H7 (cell line): ENCODE measurements around the gene MED15. TPM values are rescaled to one million over a fixed set of nuclear protein-coding genes. Genes with fewer than 3 reads are reported as not detected.
"Not testable (repeated sequence)": the region's sequence is repeated elsewhere in the genome, so short reads cannot be mapped to it uniquely, and the experiment has no call there.

Source experiments
- DNase-seq: peaks from one replicate; pipeline ENCODE4 v3.0.0; 2012
- H3K27me3 ChIP-seq: 2 replicates; pipeline ENCODE4 v1.6.0; 2011; ENCODE audit warnings: mild to moderate bottlenecking, low read length; ENCODE audit not compliant: control insufficient read depth, insufficient read depth
- H3K36me3 ChIP-seq: replicated peaks from 2 replicates; pipeline ENCODE4 v1.5.1; 2011; ENCODE audit warnings: low read length; ENCODE audit not compliant: control insufficient read depth, insufficient read depth
- H3K4me3 ChIP-seq: 2 replicates; pipeline ENCODE4 v1.5.1; 2011; ENCODE audit warnings: low read depth, mild to moderate bottlenecking, control low read depth, low read length, moderate library complexity; ENCODE audit not compliant: insufficient read depth
- total RNA-seq: library from RNA; depleted of rRNA; stranded (reverse); fragments of >200 nt; shearing (Covaris generic); gene quantifications from 2 replicates; pipeline ENCODE4 v1.2.3, GENCODE V29; 2014

MED15 gene
- total RNA-seq, 1 experiment from 2014 or later, result 24.4 TPM

- H3K36me3 ChIP-seq, result no peaks in the 10 kb centered on the region; the same call in 1 of the 2 replicates
Observed at GRCh38 chr22:20542736-20543135, 35.3 kb downstream of the MED15 start.

GRCh38 chr22:20545318-20545634 is 37.9 kb downstream of the MED15 start:
- not testable (repeated sequence) for DNase-seq, H3K4me3 ChIP-seq, H3K36me3 ChIP-seq, H3K27me3 ChIP-seq

More at GRCh38 chr22:20542736-20543135, 35.3 kb downstream of the MED15 start:
- no peak for DNase-seq
- Histone ChIP-seq H3K4me3 (no peak overlapping the region), H3K27me3 (no peaks in the 10 kb centered on the region)

GRCh38 chr22:20545681-20546521 is 38.5 kb downstream of the MED15 start:
- DNase-seq, result peak; percentile 30
- Histone ChIP-seq H3K36me3 (no peaks in the 10 kb centered on the region; the same call in 1 of the 2 replicates), H3K27me3 (no peaks in the 10 kb centered on the region), H3K4me3 (no peak overlapping the region)

GRCh38 chr22:20546541-20546950 is 39.1 kb downstream of the MED15 start:
- H3K4me3 ChIP-seq, result no peak overlapping the region
- H3K36me3 ChIP-seq, result no peaks in the 10 kb centered on the region; the same call in 1 of the 2 replicates
- peak; percentile 23 for DNase-seq
- H3K27me3 ChIP-seq, result no peaks in the 10 kb centered on the region

GRCh38 chr22:20547029-20547428 is 39.6 kb downstream of the MED15 start:
- H3K36me3 ChIP-seq, result peaks cover 3% of the 10 kb centered on the region
- no peak for DNase-seq
- no peak overlapping the region for H3K4me3 ChIP-seq
- H3K27me3 ChIP-seq, result no peaks in the 10 kb centered on the region

GRCh38 chr22:20548806-20549205 is 41.4 kb downstream of the MED15 start:
- no peak overlapping the region for H3K4me3 ChIP-seq
- no peak for DNase-seq
- H3K27me3 ChIP-seq, result no peaks in the 10 kb centered on the region

GRCh38 chr22:20549232-20549841 is 41.9 kb downstream of the MED15 start:
- Histone ChIP-seq H3K36me3 (peaks cover 12% of the 10 kb centered on the region), H3K27me3 (no peaks in the 10 kb centered on the region), H3K4me3 (no peak overlapping the region)
- DNase-seq, result peak; percentile 51

More at GRCh38 chr22:20548806-20549205, 41.4 kb downstream of the MED15 start:
- H3K36me3 ChIP-seq, result peaks cover 7% of the 10 kb centered on the region

GRCh38 chr22:20550057-20550817 is 42.8 kb downstream of the MED15 start:
- no peak overlapping the region for H3K4me3 ChIP-seq
- peaks cover 13% of the 10 kb centered on the region for H3K36me3 ChIP-seq
- DNase-seq, result peak; percentile 26
- no peaks in the 10 kb centered on the region for H3K27me3 ChIP-seq

GRCh38 chr22:20550851-20551744 is 43.7 kb downstream of the MED15 start:
- no peak overlapping the region for H3K4me3 ChIP-seq
- peaks cover 16% of the 10 kb centered on the region for H3K36me3 ChIP-seq
- no peaks in the 10 kb centered on the region for H3K27me3 ChIP-seq
- peak; percentile 63 for DNase-seq

- peak; percentile 32 for DNase-seq
- Histone ChIP-seq H3K27me3 (no peaks in the 10 kb centered on the region), H3K4me3 (no peak overlapping the region), H3K36me3 (peaks cover 16% of the 10 kb centered on the region)
Observed at GRCh38 chr22:20551805-20552442, 44.5 kb downstream of the MED15 start.

GRCh38 chr22:20552443-20553401 is 45.3 kb downstream of the MED15 start:
- no peaks in the 10 kb centered on the region for H3K27me3 ChIP-seq
- H3K4me3 ChIP-seq, result no peak overlapping the region
- peaks cover 17% of the 10 kb centered on the region for H3K36me3 ChIP-seq
- no peak for DNase-seq

- Histone ChIP-seq H3K27me3 (no peaks in the 10 kb centered on the region), H3K36me3 (peaks cover 20% of the 10 kb centered on the region), H3K4me3 (no peak overlapping the region)
- DNase-seq, result no peak
Observed at GRCh38 chr22:20553947-20554741, 46.7 kb downstream of the MED15 start.
